HT-29 (cell line): ENCODE data around the gene NEK11. TPM values are rescaled to one million over a fixed set of nuclear protein-coding genes. Genes with fewer than 3 reads are reported as not detected.

Source experiments
- DNase-seq: peaks from one replicate; pipeline ENCODE4 v3.0.0-alpha.2; 2015; ENCODE audit warnings: low spot score
- small RNA-seq: library from RNA; depleted of rRNA; stranded (forward); fragments of <200 nt; gene quantifications from one replicate; pipeline ENCODE3, GENCODE V24; 2014
- total RNA-seq: library from RNA; depleted of rRNA; stranded (reverse); fragments of >200 nt; shearing (Covaris generic); gene quantifications from 2 replicates; pipeline ENCODE4 v1.2.3, GENCODE V29; 2014; rRNA removed

Gene NEK11
- total RNA-seq, 1 experiment from 2014 or later: 1.9 TPM

GRCh38 chr3:131397889-131398288 lies 371.2 kb downstream of the NEK11 start:
- DNase-seq: no peak

Small RNAs within 50 kb of the gene (small RNA-seq; reads per million reads assigned to genes)
- not detected for gene RNU6-726P

Other genes starting within 250 kb of the NEK11 start
- 20.9 and 29.3 TPM in 2 replicates for gene ATP2C1, start 132.8 kb upstream of the NEK11 start, total RNA-seq
- 4.5 and 6.5 TPM in 2 replicates for gene ASTE1, start 52 bp upstream of the NEK11 start, total RNA-seq